ENCODE results near the gene CYP2D6. TPM values are rescaled to one million over a fixed set of nuclear protein-coding genes. Genes with fewer than 3 reads are reported as not detected.

The CYP2D6 gene
- total and polyA plus RNA-seq, 2 of the 13 experiments (the other 11 are each of a cell fraction or from before 2014, with no cell fraction given): 1.0 to 3.7 TPM

GRCh38 chr22:42090596-42091454 lies 39.8 kb downstream of the CYP2D6 start, which contains the start of gene NDUFA6 (continued):
- no peak for TF ChIP-seq KIAA2018 (CRISPR knock-in tag; IDR thresholded peaks at IDR 0.05; ENCODE audit: borderline replicate concordance)
- no peak; the same call in 1 of the 2 replicates for TF ChIP-seq ZNF121 (CRISPR knock-in tag; IDR thresholded peaks at IDR 0.05)
- TF ChIP-seq TFE3 (CRISPR knock-in tag; IDR thresholded peaks at IDR 0.05): peak; percentile 45; the same call in 1 of the 2 replicates
- no peak for TF ChIP-seq E2F2 (CRISPR knock-in tag; IDR thresholded peaks at IDR 0.05; ENCODE audit: borderline replicate concordance)
- TF ChIP-seq ARNTL (CRISPR knock-in tag; IDR thresholded peaks at IDR 0.05): peak; percentile 56
- TF ChIP-seq CEBPZ (IDR thresholded peaks at IDR 0.05; ENCODE audit: low read length): no peak
- no peak for TF ChIP-seq ZFYVE20 (CRISPR knock-in tag; IDR thresholded peaks at IDR 0.05; ENCODE audit: borderline replicate concordance, low read depth)
- no peak for TF ChIP-seq RNF2 (conservative IDR thresholded peaks at IDR 0.05; ENCODE audit: low read depth)
- TF ChIP-seq TSC22D2 (CRISPR knock-in tag; IDR thresholded peaks at IDR 0.05; ENCODE audit: borderline replicate concordance): no peak
- no peak for TF ChIP-seq RELA (CRISPR knock-in tag; IDR thresholded peaks at IDR 0.05)
- TF ChIP-seq ZNF10 (CRISPR knock-in tag; IDR thresholded peaks at IDR 0.05; ENCODE audit: borderline replicate concordance, low read depth): no peak
- no peak for TF ChIP-seq SIX4 (CRISPR knock-in tag; IDR thresholded peaks at IDR 0.05)

Measured in HepG2 (cell line).